ENCODE data around the gene OR6Y1. TPM values are rescaled to one million over a fixed set of nuclear protein-coding genes. Genes with fewer than 3 reads are reported as not detected.

The OR6Y1 gene
- total RNA-seq, 2 donors from 2014 or later, result not detected

DNA sequence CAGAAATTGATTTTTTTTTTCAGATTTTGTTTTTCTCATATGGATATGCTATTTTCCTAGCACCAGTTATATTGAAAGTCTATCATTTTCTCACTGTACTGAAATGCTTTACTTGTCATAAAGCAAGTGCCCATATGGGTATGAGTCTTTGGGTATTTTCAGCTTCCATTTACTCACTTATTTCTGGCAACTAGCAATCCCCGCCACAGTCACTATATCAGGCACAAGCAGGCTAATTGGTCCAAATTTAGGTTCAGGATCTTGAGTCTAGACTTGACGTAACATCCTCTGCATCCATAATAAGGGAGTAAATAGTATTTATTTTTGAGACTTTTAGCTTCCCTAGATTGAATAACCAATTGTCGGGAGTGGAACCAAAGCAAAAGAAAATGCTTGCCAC lies 23.4 kb upstream of the OR6Y1 start:
- no peak overlapping the region for H3K27ac ChIP-seq

DNA sequence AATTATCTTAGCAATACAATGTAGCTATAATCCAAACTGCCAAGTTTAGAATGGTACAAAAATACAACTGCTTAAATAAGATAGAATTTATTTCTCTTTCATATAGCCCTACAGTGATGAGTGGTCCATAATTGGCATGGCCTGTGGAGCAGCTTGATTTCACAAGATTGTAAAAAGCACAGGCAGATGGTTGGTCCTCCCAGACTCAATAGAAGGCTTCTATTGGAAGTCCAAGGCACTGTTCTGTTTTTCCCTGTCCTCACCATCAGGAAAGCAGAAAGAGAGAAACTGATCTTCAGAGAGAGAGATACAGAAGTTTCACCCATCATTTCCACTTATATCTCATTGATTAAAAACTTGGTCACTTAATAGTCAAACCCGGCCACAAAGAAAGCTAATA lies 18.0 kb upstream of the OR6Y1 start:
- ATAC-seq (no peak), DNase-seq (no peak)
- no peak overlapping the region for H3K4me3 ChIP-seq
- no peaks in the 10 kb centered on the region for H3K9me3 ChIP-seq
- intact Hi-C loops (cut with DNase I), result no loop called here
- WGBS, 2 donors, result 43 to 53% methylated on average over 1 of the region's 1 CpG
- TF ChIP-seq POLR2A (IDR thresholded peaks at IDR 0.05), result no peak
- TF ChIP-seq, protein P1, sequence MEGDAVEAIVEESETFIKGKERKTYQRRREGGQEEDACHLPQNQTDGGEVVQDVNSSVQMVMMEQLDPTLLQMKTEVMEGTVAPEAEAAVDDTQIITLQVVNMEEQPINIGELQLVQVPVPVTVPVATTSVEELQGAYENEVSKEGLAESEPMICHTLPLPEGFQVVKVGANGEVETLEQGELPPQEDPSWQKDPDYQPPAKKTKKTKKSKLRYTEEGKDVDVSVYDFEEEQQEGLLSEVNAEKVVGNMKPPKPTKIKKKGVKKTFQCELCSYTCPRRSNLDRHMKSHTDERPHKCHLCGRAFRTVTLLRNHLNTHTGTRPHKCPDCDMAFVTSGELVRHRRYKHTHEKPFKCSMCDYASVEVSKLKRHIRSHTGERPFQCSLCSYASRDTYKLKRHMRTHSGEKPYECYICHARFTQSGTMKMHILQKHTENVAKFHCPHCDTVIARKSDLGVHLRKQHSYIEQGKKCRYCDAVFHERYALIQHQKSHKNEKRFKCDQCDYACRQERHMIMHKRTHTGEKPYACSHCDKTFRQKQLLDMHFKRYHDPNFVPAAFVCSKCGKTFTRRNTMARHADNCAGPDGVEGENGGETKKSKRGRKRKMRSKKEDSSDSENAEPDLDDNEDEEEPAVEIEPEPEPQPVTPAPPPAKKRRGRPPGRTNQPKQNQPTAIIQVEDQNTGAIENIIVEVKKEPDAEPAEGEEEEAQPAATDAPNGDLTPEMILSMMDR (IDR thresholded peaks at IDR 0.05), result no peak
- H3K4me1 ChIP-seq, result no peaks in the 10 kb centered on the region
- no peaks in the 10 kb centered on the region for H3K27me3 ChIP-seq
- H3K27ac ChIP-seq, result no peak overlapping the region
- H3K36me3 ChIP-seq (replicated peaks in 1 of 2; ENCODE audit: insufficient read depth in 1 of 2, low read depth in 2 of 2), result no peaks in the 10 kb centered on the region

More for the DNA sequence above, 23.4 kb upstream of the OR6Y1 start:
- TF ChIP-seq POLR2A (IDR thresholded peaks at IDR 0.05), result no peak
- TF ChIP-seq, protein P1 (IDR thresholded peaks at IDR 0.05), result no peak
- no peak for DNase-seq
- Histone ChIP-seq H3K4me3 (no peak overlapping the region), H3K9me3 (no peaks in the 10 kb centered on the region), H3K36me3 (replicated peaks in 1 of 2; ENCODE audit: insufficient read depth in 1 of 2, low read depth in 2 of 2) (no peaks in the 10 kb centered on the region), H3K27me3 (no peaks in the 10 kb centered on the region), H3K4me1 (no peaks in the 10 kb centered on the region)
- intact Hi-C loops (cut with DNase I), result no loop called here
- 77 to 78% methylated on average over 3 of the region's 3 CpGs for WGBS, 2 donors
- no peak for ATAC-seq

DNA sequence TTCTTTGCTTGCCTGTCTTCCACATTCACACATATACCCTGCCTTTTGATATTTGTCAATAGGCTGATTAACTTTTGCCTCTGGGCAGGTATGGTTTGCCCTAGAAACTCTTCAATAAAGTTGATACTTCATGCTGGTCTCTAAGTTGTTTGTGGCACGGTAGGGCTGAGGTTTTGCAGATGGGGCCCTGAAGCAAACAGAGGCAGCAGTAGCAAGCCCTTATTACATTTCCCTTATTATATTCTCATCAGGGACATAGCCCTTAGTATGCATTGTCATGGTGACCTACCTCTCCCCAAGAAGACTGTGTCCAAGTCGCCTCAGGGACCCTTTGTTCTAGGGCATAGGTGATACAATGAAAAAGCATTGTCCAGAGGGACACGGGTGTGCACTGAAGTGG lies 16.3 kb upstream of the OR6Y1 start, which contains the start of gene OR6P1:
Gene OR6P1 (minus strand): TSS at position 101 of the 400 bp plus-strand sequence. CDS start 6,976 bp downstream, outside the sequence.
- intact Hi-C loops (cut with DNase I), result no loop called here
- 41 to 43% methylated on average over 3 of the region's 3 CpGs for WGBS, 2 donors

DNA sequence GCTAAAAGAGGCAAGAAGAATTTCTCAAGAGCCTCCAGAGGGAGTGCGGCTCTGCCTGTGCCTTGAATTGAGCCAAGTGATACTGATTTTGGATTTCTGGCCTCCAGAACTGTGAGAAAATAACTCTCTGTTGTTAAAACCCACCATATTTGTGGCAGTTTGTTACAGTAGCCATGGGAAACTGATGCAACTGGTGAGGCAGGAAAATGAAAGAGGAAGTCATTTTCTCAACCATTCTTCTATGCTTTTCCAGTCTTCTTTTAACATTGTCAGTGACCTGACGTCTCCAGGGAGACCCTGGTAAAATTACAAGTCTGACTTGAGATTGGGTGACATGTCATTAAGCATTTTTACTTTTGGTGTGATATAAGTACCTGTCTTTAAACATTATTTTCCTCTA lies 10.4 kb upstream of the OR6Y1 start:
- no peak for DNase-seq
- no peak overlapping the region for H3K27ac ChIP-seq
- 39 to 55% methylated on average over 2 of the region's 2 CpGs for WGBS, 2 donors
- no peak overlapping the region for H3K4me3 ChIP-seq
- no peak for ATAC-seq
- H3K36me3 ChIP-seq (replicated peaks in 1 of 2; ENCODE audit: insufficient read depth in 1 of 2, low read depth in 2 of 2), result no peaks in the 10 kb centered on the region
- TF ChIP-seq, protein P1 (IDR thresholded peaks at IDR 0.05), result no peak
- TF ChIP-seq POLR2A (IDR thresholded peaks at IDR 0.05), result no peak
- H3K4me1 ChIP-seq, result no peaks in the 10 kb centered on the region
- H3K27me3 ChIP-seq, result no peaks in the 10 kb centered on the region
- H3K9me3 ChIP-seq, result no peaks in the 10 kb centered on the region
- intact Hi-C loops (cut with DNase I), result no loop called here

More for the DNA sequence above, 16.3 kb upstream of the OR6Y1 start, which contains the start of gene OR6P1:
- no peak within 1 kb of the TSS for H3K4me3 ChIP-seq
- no peak for TF ChIP-seq POLR2A (IDR thresholded peaks at IDR 0.05)
- no peaks in the 10 kb centered on the region for H3K36me3 ChIP-seq (replicated peaks in 1 of 2; ENCODE audit: insufficient read depth in 1 of 2, low read depth in 2 of 2)
- H3K4me1 ChIP-seq, result no peaks in the 10 kb centered on the region
- DNase-seq (no peak), ATAC-seq (no peak)
- H3K27ac ChIP-seq, result no peak within 1 kb of the TSS
- no peaks in the 10 kb centered on the region for H3K9me3 ChIP-seq
- H3K27me3 ChIP-seq, result no peaks in the 10 kb centered on the region

DNA sequence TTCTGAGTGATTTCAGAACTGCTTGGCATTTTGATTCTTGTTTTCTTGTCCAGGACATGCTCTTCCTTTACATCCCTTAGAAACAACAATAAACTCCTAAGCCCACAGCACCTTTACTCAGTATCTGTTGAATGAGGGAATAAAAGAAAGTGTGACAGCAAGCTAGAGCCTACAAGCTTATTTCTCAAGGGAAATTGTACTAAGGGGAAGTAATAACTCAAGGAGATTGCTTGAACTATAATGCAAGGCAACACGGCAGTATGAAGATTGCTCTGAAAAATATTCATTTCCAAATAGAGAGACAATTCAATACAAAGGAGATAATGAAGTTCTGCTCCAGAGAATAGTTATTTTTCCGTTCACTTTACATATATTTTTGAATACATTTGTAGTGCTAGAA lies 9.6 kb upstream of the OR6Y1 start:
- H3K27ac ChIP-seq, result no peak overlapping the region
- TF ChIP-seq, protein P1 (IDR thresholded peaks at IDR 0.05), result no peak
- TF ChIP-seq POLR2A (IDR thresholded peaks at IDR 0.05), result no peak
- no peaks in the 10 kb centered on the region for H3K4me1 ChIP-seq
- DNase-seq (no peak), ATAC-seq (no peak)
- H3K27me3 ChIP-seq, result no peaks in the 10 kb centered on the region
- no peak overlapping the region for H3K4me3 ChIP-seq
- WGBS, 2 donors, result 43 to 58% methylated on average over 2 of the region's 2 CpGs
- intact Hi-C loops (cut with DNase I), result no loop called here
- no peaks in the 10 kb centered on the region for H3K36me3 ChIP-seq (replicated peaks in 1 of 2; ENCODE audit: insufficient read depth in 1 of 2, low read depth in 2 of 2)
- no peaks in the 10 kb centered on the region for H3K9me3 ChIP-seq
